Measurements from ENCODE around the gene SNCA. TPM values are rescaled to one million over a fixed set of nuclear protein-coding genes. Genes with fewer than 3 reads are reported as not detected.

Gene SNCA
- total RNA-seq, 1 donor from 2014 or later: not detected

- Histone ChIP-seq H3K9me3 (no peaks in the 10 kb centered on the region), H3K36me3 (no peaks in the 10 kb centered on the region), H3K27ac (no peak overlapping the region), H3K27me3 (no peaks in the 10 kb centered on the region), H3K4me3 (no peak overlapping the region), H3K4me1 (no peaks in the 10 kb centered on the region)
- no peak for DNase-seq (ENCODE audit: low spot score in 2 of 2)
- intact Hi-C loops (cut with DNase I): no loop called here
- no peak for TF ChIP-seq CTCF (IDR thresholded peaks at IDR 0.05)
Observed at GRCh38 chr4:89753601-89754066, 83.3 kb downstream of the SNCA start.

GRCh38 chr4:89752932-89753598 lies 83.9 kb downstream of the SNCA start:
- no peaks in the 10 kb centered on the region for H3K9me3 ChIP-seq
- H3K4me3 ChIP-seq: no peak overlapping the region
- H3K27me3 ChIP-seq: no peaks in the 10 kb centered on the region
- no peaks in the 10 kb centered on the region for H3K4me1 ChIP-seq
- no peaks in the 10 kb centered on the region for H3K36me3 ChIP-seq
- H3K27ac ChIP-seq: no peak overlapping the region
- no peak for TF ChIP-seq CTCF (IDR thresholded peaks at IDR 0.05)
- intact Hi-C loops (cut with DNase I): no loop called here
- no peak for DNase-seq (ENCODE audit: low spot score in 2 of 2)

GRCh38 chr4:89751416-89751815 lies 85.5 kb downstream of the SNCA start:
- intact Hi-C loops (cut with DNase I): no loop called here

GRCh38 chr4:89746377-89746776 lies 90.6 kb downstream of the SNCA start:
- Histone ChIP-seq H3K27me3 (no peaks in the 10 kb centered on the region), H3K9me3 (no peaks in the 10 kb centered on the region), H3K36me3 (no peaks in the 10 kb centered on the region), H3K4me3 (no peak overlapping the region), H3K27ac (no peak overlapping the region), H3K4me1 (no peaks in the 10 kb centered on the region)
- DNase-seq (ENCODE audit: low spot score in 2 of 2): no peak
- intact Hi-C loops (cut with DNase I): no loop called here
- no peak for TF ChIP-seq CTCF (IDR thresholded peaks at IDR 0.05)

More at GRCh38 chr4:89751416-89751815, 85.5 kb downstream of the SNCA start:
- Histone ChIP-seq H3K36me3 (no peaks in the 10 kb centered on the region), H3K4me1 (no peaks in the 10 kb centered on the region), H3K4me3 (no peak overlapping the region), H3K27ac (no peak overlapping the region), H3K9me3 (no peaks in the 10 kb centered on the region), H3K27me3 (no peaks in the 10 kb centered on the region)
- no peak for TF ChIP-seq CTCF (IDR thresholded peaks at IDR 0.05)
- DNase-seq (ENCODE audit: low spot score in 2 of 2): no peak

- no peak overlapping the region for H3K27ac ChIP-seq
- intact Hi-C loops (cut with DNase I): no loop called here
- no peaks in the 10 kb centered on the region for H3K36me3 ChIP-seq
- H3K4me1 ChIP-seq: no peaks in the 10 kb centered on the region
- no peaks in the 10 kb centered on the region for H3K9me3 ChIP-seq
- DNase-seq (ENCODE audit: low spot score in 2 of 2): no peak
- no peak for TF ChIP-seq CTCF (IDR thresholded peaks at IDR 0.05)
- H3K27me3 ChIP-seq: no peaks in the 10 kb centered on the region
- H3K4me3 ChIP-seq: no peak overlapping the region
Observed at GRCh38 chr4:89745708-89746107, 91.3 kb downstream of the SNCA start.

All from ascending aorta (tissue), 2 donors.